Measurements from ENCODE around the gene LNX2. TPM values are rescaled to one million over a fixed set of nuclear protein-coding genes. Genes with fewer than 3 reads are reported as not detected.

LNX2 gene
- total RNA-seq, 1 donor from 2014 or later: 8.1 TPM

GRCh38 chr13:27605610-27606200, 14.6 kb downstream of the LNX2 start:
- no peak for DNase-seq

GRCh38 chr13:27605099-27605498, 15.2 kb downstream of the LNX2 start:
- no peak for DNase-seq

DNA sequence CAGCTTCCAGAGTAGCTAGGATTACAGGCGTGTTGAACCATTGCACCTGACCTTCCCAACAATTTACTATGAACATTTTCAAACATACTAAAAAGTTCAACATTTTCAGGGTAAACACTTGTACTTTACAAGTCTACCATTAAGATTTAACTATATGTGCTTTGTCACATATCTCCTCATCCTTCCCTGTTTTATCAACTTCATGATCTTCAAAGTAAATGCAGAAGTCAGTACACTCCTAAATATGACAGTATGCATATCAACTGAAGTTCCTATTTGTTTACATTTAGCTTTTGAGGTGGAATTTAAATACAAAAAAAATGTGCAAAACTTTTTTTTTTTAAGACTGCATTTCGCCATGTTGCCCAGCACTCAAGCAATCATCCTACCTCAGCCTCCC, 18.5 kb downstream of the LNX2 start:
- DNase-seq: no peak

GRCh38 chr13:27601208-27601607, 19.1 kb downstream of the LNX2 start:
- DNase-seq: no peak

DNA sequence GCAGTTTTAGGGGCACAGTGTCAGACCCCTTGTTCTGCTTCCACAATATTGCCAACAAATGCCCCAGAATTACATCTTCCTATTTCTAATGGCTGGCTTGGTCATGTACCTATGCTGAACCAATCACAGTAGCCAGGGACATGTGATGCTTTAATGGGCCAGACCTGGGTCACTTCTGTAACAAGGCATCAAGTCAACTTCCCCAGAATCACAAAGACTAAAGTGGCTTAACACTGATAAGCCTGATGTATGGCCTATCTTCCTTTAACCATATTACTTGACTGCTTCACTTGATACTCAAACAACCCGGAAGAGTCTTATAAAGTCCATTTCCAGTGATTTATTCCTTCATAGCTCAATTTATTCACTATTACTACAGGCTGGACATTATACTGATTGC, 19.6 kb downstream of the LNX2 start:
- DNase-seq: no peak

DNA sequence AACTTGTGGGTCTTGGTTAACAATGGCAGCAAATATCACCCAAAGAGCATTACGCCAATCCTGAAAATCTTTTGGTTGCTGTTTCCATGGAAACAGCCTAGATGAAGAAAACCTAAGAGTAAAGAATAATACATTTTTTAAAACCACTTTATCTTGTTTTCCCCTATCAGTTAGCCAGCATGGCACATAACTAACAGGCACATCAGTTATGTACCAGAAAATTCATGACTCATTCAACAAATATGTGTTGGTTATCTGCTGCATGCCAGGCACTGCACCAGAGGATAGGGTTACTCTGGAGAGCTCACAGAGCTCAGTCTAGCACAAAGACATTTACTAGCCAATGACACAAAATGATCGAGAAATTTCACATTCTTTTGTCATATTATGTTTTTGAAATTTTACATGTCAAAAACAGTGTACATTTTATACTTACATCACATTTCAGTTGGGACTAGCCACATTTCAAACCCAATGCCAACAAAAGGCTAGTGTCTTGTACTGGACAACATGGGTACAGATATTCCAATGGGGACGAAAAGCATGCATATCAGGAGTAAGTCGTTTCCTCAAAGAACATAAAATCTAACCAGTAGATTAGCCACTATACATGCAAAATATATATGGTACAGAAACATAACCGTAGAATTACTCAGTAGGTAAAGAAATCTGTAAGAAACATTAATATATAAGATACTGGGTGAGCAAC, 20.3 kb downstream of the LNX2 start:
- DNase-seq: no peak

GRCh38 chr13:27599096-27599495, 21.2 kb downstream of the LNX2 start:
- DNase-seq: no peak

- no peak for DNase-seq
Measured at GRCh38 chr13:27595055-27595811, 25.1 kb downstream of the LNX2 start.

DNA sequence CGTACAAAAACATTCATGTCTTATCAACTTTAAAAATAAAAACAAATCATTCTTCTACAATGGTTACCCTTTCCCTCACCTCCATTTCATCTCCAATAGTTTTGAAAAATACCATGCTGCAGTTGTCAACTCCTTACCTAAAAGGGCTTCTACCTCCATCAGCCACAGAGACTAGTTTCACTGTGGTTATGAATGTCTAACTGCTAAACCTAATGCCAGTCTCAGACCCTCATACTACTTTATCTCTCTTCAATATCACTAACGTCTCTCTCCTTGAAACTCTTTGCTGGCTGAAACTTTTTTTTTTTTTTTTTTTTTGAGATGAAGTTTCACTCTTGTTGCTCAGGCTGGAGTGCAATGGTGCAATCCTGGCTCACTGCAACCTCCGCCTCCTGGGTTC, 27.1 kb downstream of the LNX2 start:
- no peak for DNase-seq

GRCh38 chr13:27592865-27593264, 27.5 kb downstream of the LNX2 start:
- no peak for DNase-seq

DNA sequence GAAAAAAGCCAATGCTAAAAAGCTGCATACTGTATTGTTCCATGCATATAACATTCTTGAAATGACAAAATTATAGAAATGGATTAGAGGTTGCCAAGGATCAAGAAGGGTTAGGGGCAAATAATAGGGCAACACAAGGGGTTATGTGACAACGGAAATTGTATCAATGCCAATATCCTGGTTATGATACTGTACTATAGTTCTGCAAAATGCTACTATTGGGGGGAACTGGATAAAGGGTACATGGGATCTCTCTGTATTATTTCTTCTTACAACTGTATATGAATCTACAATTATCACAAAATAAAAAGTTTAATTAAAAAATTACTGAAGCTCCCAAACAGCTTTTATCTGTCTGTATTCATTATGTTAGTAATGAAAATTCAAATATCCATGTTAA, 31.9 kb downstream of the LNX2 start:
- DNase-seq: no peak

- DNase-seq: no peak
Measured at GRCh38 chr13:27587095-27587746, 33.1 kb downstream of the LNX2 start.

DNA sequence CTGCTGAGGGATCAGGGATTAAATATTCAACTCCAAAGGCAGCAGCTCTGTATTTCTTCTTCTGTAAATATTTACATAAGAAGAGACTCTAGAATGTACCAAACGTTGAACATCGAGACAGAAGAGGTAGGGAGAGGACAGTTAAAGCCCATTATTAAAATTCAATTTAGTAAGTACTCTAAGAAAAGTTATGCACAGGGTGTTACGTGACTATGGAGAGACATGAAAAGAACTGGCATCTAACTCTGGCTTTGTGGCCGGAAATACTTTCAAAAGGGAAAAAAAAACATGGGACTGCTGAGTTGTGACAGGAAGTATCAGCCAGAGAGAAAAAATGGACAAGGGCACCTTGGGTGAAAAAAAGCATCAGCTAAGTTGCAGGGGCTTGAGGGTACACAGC, 36.7 kb downstream of the LNX2 start:
- no peak for DNase-seq

GRCh38 chr13:27578121-27579030, 42.0 kb downstream of the LNX2 start:
- no peak for DNase-seq

DNA sequence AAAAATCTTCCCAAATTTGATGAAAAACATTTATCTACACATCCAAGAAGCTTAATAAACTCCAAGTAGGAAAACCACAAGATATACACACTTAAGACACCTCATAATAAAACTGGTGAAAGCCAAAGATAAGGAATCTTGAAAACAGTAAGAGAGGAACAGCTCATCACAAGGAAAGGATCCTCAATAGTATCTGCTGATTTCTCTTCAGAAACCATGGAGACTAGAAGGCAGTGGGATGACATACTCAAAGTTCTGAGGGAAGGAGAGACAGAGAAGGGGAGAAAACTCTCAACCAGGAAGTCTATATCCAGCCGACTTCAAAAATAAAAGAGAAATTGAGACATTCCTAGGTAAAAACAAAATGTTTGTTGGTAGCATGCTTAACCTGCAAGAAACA, 45.7 kb downstream of the LNX2 start:
- no peak for DNase-seq

GRCh38 chr13:27573265-27573664, 47.1 kb downstream of the LNX2 start:
- DNase-seq: no peak

- DNase-seq: no peak
Measured at GRCh38 chr13:27572234-27572901, 48.0 kb downstream of the LNX2 start.

DNA sequence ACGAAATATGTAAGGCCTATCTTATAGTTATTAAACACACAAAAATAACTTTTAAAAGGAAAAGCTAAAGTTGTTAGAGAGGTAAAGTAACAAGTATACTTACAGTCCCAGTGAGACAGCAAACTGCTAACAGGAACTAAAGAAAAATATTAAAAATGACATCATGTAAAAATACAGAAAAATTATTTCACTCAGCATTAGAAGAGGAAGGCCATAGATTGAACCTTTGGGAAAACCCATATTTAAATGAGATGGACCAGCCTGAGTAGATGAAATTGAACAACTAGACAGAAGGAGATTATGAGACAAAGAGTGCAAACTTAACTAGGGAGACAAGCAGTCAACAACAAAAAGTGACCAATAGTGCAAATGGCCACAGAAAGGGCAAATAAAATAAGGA, 49.4 kb downstream of the LNX2 start:
- DNase-seq: no peak

DNA sequence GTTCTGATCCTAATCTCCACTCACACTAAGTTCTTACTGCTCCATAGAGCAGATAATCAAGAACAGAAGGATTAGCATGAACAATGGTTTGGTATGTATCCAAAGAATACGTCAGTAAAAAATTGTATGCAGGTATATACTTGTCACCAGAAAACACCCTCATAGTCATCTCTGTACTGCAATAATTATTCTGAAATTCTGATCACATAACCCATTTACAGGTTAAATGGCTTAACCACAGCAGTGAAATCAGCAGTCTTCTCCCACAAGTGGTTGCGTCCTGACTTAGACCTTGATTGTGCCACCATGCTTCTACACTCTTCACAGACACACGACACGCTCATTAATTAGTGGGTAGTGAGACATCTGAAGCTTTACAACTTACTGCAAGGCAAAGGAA, 50.9 kb downstream of the LNX2 start:
- DNase-seq: no peak

GRCh38 chr13:27565818-27566217, 54.5 kb downstream of the LNX2 start:
- no peak for DNase-seq

- DNase-seq: no peak
Measured at GRCh38 chr13:27562457-27562856, 57.9 kb downstream of the LNX2 start.

DNA sequence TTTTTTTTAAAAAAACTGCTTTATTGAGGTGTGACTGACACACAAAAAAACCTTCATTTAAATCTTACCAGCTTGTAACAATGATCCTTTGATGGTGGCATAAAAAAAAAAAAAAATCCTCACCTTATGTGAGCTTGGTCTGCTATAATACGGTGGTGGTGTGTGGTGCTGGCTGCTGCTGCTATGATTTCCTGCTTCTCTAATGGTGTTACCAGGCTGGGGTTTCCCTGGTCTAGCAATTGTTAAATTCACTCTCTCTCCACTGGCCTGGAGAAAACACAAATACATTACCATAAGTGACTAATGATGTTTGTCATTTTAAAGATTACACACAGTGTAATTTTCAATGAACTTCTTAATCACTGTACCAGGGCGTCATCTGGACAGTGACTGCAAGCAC, 60.6 kb downstream of the LNX2 start:
- DNase-seq: no peak

Measured in occipital lobe (tissue), 2 donors.